H9 (cell line): ENCODE results near the gene GOLGA1. TPM values are rescaled to one million over a fixed set of nuclear protein-coding genes. Genes with fewer than 3 reads are reported as not detected.

Experiments used
- DNase-seq: peaks from one replicate; pipeline ENCODE4 v3.0.0-alpha.2; 2017
- H2AFZ ChIP-seq: one replicate; pipeline ENCODE4 v1.6.1; 2013; ENCODE audit warnings: mild to moderate bottlenecking, low read length, control low read depth, moderate library complexity
- H2AK5ac ChIP-seq: 2 replicates; pipeline ENCODE4 v1.6.1; 2013; ENCODE audit warnings: low read length, control low read depth, mixed read lengths; ENCODE audit not compliant: insufficient read length
- H2BK120ac ChIP-seq: one replicate; pipeline ENCODE4 v1.6.1; 2013; ENCODE audit warnings: low read depth, mild to moderate bottlenecking, low read length, control low read depth, inconsistent platforms; ENCODE audit not compliant: poor library complexity, severe bottlenecking
- H2BK12ac ChIP-seq: 2 replicates; pipeline ENCODE4 v1.6.1; 2013; ENCODE audit warnings: low read length, control low read depth, mixed read lengths, low read depth; ENCODE audit not compliant: insufficient read length
- H2BK15ac ChIP-seq: 2 replicates; pipeline ENCODE4 v1.6.1; 2013; ENCODE audit warnings: low read depth, low read length, control low read depth
- H2BK20ac ChIP-seq: one replicate; pipeline ENCODE4 v1.6.1; 2013; ENCODE audit warnings: low read depth, mild to moderate bottlenecking, low read length, control low read depth, inconsistent platforms; ENCODE audit not compliant: poor library complexity, severe bottlenecking
- H2BK5ac ChIP-seq: 2 replicates; pipeline ENCODE4 v1.6.1; 2013; ENCODE audit warnings: low read length, control low read depth, mixed read lengths; ENCODE audit not compliant: insufficient read length
- H3K14ac ChIP-seq: 2 replicates; pipeline ENCODE4 v1.6.1; 2013; ENCODE audit warnings: low read length, control low read depth; ENCODE audit not compliant: insufficient read depth
- H3K18ac ChIP-seq: 2 replicates; pipeline ENCODE4 v1.6.1; 2013; ENCODE audit warnings: low read depth, mild to moderate bottlenecking, mixed read lengths, low read length, control low read depth; ENCODE audit not compliant: insufficient read length
- H3K23ac ChIP-seq: 2 replicates; pipeline ENCODE4 v1.6.1; 2013; ENCODE audit warnings: low read length, control low read depth, mixed read lengths, low read depth; ENCODE audit not compliant: insufficient read length
- H3K23me2 ChIP-seq: 2 replicates; pipeline ENCODE4 v1.6.1; 2013; ENCODE audit warnings: low read depth, mild to moderate bottlenecking, mixed read lengths, low read length, control low read depth; ENCODE audit not compliant: insufficient read length, poor library complexity, severe bottlenecking
- H3K27ac ChIP-seq: 2 replicates; pipeline ENCODE4 v1.5.1; 2013; ENCODE audit warnings: low read length, control low read depth, mixed read lengths, low read depth; ENCODE audit not compliant: insufficient read length
- H3K27me3 ChIP-seq: 2 replicates; pipeline ENCODE4 v1.6.1; 2013; ENCODE audit warnings: low read length, control low read depth, inconsistent platforms; ENCODE audit not compliant: insufficient read depth
- H3K4ac ChIP-seq: 2 replicates; pipeline ENCODE4 v1.6.1; 2013; ENCODE audit warnings: low read depth, mild to moderate bottlenecking, control low read depth, inconsistent platforms, low read length, moderate library complexity
- H3K4me1 ChIP-seq: 2 replicates; pipeline ENCODE4 v1.6.1; 2013; ENCODE audit warnings: low read length, control low read depth, inconsistent platforms; ENCODE audit not compliant: insufficient read depth
- H3K4me2 ChIP-seq: 2 replicates; pipeline ENCODE4 v1.6.1; 2013; ENCODE audit warnings: low read length, control low read depth, mixed read lengths; ENCODE audit not compliant: insufficient read length, insufficient read depth
- H3K56ac ChIP-seq: 2 replicates; pipeline ENCODE4 v1.6.1; 2013; ENCODE audit warnings: low read depth, mild to moderate bottlenecking, mixed read lengths, low read length, control low read depth; ENCODE audit not compliant: insufficient read length
- H3K79me1 ChIP-seq: 2 replicates; pipeline ENCODE4 v1.6.1; 2013; ENCODE audit warnings: low read depth, mild to moderate bottlenecking, moderate library complexity, low read length, control low read depth, inconsistent platforms; ENCODE audit not compliant: insufficient read depth, poor library complexity, severe bottlenecking
- H3K79me2 ChIP-seq: 2 replicates; pipeline ENCODE4 v1.6.1; 2013; ENCODE audit warnings: low read length, control low read depth, inconsistent platforms; ENCODE audit not compliant: insufficient read depth
- H3K9ac ChIP-seq: 2 replicates; pipeline ENCODE4 v1.6.1; 2013; ENCODE audit warnings: low read length, control low read depth, mixed read lengths; ENCODE audit not compliant: insufficient read length; ENCODE audit errors: extremely low read depth
- H3K9me3 ChIP-seq: one replicate; pipeline ENCODE4 v1.6.1; 2013; ENCODE audit warnings: low read depth, low read length, inconsistent platforms; ENCODE audit not compliant: control insufficient read depth
- H3T11ph ChIP-seq: one replicate; pipeline ENCODE4 v1.6.1; 2013; ENCODE audit warnings: mild to moderate bottlenecking, low read length, control low read depth, inconsistent platforms
- H4K20me1 ChIP-seq: one replicate; pipeline ENCODE4 v1.6.1; 2013; ENCODE audit not compliant: control insufficient read depth, insufficient read length, insufficient read depth
- H4K5ac ChIP-seq: 2 replicates; pipeline ENCODE4 v1.6.1; 2013; ENCODE audit warnings: low read depth, mild to moderate bottlenecking, mixed read lengths, low read length, control low read depth; ENCODE audit not compliant: insufficient read length
- H4K8ac ChIP-seq: replicated peaks from 2 replicates; pipeline ENCODE4 v1.6.1; 2013; ENCODE audit warnings: low read length, control low read depth, mixed read lengths, low read depth; ENCODE audit not compliant: insufficient read length
- H4K91ac ChIP-seq: 2 replicates; pipeline ENCODE4 v1.6.1; 2013; ENCODE audit warnings: low read depth, mild to moderate bottlenecking, moderate library complexity, mixed read lengths, low read length, control low read depth; ENCODE audit not compliant: insufficient read length
- H3K27ac Mint-ChIP-seq, 3 experiments: 2 replicates in 2 of 3; 3 replicates in 1 of 3; pipeline ENCODE4 v1.8.0; 2020 to 2021; ENCODE audit warnings: mixed read lengths in 3 of 3, mild to moderate bottlenecking in 1 of 3, moderate library complexity in 1 of 3
- H3K27me3 Mint-ChIP-seq: 2 replicates; pipeline ENCODE4 v1.8.0; 2021; ENCODE audit warnings: low read depth, mild to moderate bottlenecking, moderate library complexity, mixed read lengths
- H3K36me3 Mint-ChIP-seq, 3 experiments: 2 replicates in 2 of 3; 3 replicates in 1 of 3; pipeline ENCODE4 v1.8.0; 2020 to 2021; ENCODE audit warnings: low read depth in 3 of 3, mixed read lengths in 3 of 3; ENCODE audit not compliant: insufficient read depth in 1 of 3
- H3K4me1 Mint-ChIP-seq, 2 experiments: 2 replicates each; pipeline ENCODE4 v1.8.0; 2020; ENCODE audit warnings: mixed read lengths in 2 of 2
- H3K4me3 Mint-ChIP-seq, 2 experiments: 2 replicates in 1 of 2; 3 replicates in 1 of 2; pipeline ENCODE4 v1.8.0; 2020 to 2021; ENCODE audit warnings: mild to moderate bottlenecking in 2 of 2, mixed read lengths in 2 of 2, moderate library complexity in 1 of 2
- H3K9me3 Mint-ChIP-seq, 2 experiments: 2 replicates in 1 of 2; 3 replicates in 1 of 2; pipeline ENCODE4 v1.8.0; 2020; ENCODE audit warnings: mild to moderate bottlenecking in 2 of 2, mixed read lengths in 2 of 2, moderate library complexity in 1 of 2
- WGBS: extraction: QIAGEN DNeasy Blood & Tissue Kit; methylation state at CpG from one replicate; pipeline ENCODE4 v1.1.7; 2013; ENCODE audit warnings: missing lambda C conversion rate, low lambda C conversion rate, mixed read lengths; ENCODE audit not compliant: insufficient read length; ENCODE audit errors: extremely low coverage; 5-methylcytosine and 5-hydroxymethylcytosine counted together
- total RNA-seq: library from RNA; stranded (reverse); gene quantifications from 2 replicates; pipeline ENCODE4 v1.2.1, GENCODE V29; 2021
- TF ChIP-seq, protein P1 (sequence below): fragments of 200-600 bp; sonication (generic); conservative IDR thresholded peaks from 3 replicates; pipeline ENCODE4 v1.8.0; 2021; ENCODE audit warnings: antibody characterized with exemption, mild to moderate bottlenecking

GOLGA1 gene
- total RNA-seq, 1 experiment from 2014 or later = 7.6 TPM

DNA sequence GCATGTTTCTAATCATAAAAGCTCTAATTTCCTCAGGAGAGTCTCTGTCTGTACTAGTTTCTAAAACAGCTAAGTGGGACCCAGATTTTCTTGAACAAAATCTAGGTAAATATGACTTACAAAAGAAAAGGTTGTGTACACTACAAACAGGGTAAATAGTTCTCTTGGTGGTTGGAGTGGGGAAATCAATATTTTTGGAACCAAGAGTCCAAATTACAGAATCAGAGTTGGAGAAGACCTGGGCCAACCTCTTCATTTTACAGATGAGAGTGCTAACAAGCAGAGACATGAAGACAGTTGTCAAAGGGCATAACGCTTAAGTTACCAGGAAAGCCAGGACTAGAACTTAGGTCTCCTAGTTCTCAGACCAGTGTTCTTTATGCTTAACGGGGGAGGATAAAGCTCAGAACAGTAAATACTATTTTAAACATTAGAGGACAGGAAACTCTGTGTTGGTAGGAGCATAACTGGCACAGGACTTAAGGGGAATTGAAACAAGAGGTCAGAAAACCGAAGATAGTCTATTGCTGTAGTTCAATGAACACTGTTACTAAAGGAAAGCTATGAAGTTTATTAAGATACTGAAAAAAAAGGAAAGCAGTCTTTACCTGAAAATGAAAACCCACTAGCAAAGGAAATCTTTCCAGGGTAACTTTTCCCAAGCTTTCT, 9.3 kb upstream of the GOLGA1 start:
- H3K4ac ChIP-seq = no peak overlapping the region
- no peak overlapping the region for H2BK120ac ChIP-seq
- H4K91ac ChIP-seq = no peak overlapping the region
- H2AFZ ChIP-seq = no peak overlapping the region
- H3K79me2 ChIP-seq = no peaks in the 10 kb centered on the region
- Mint-ChIP-seq H3K4me1 (no peaks in the 10 kb centered on the region), H3K9me3 (no peaks in the 10 kb centered on the region), H3K27ac (no peak overlapping the region), H3K36me3 (peaks cover 4 to 17% (median 9%) of the 10 kb centered on the region in 3 experiments; a peak in 5 of 7 replicates), H3K27me3 (no peaks in the 10 kb centered on the region), H3K4me3 (no peak overlapping the region)
- no peaks in the 10 kb centered on the region for H3K23me2 ChIP-seq
- DNase-seq = no peak
- no peaks in the 10 kb centered on the region for H3K27me3 ChIP-seq
- H3K23ac ChIP-seq = no peak overlapping the region
- H3K56ac ChIP-seq = no peak overlapping the region
- no peak overlapping the region for H3K4me2 ChIP-seq
- H3K14ac ChIP-seq = no peak overlapping the region
- H2BK5ac ChIP-seq = no peak overlapping the region
- H4K20me1 ChIP-seq = no peaks in the 10 kb centered on the region
- H2BK15ac ChIP-seq = no peak overlapping the region
- H2AK5ac ChIP-seq = no peak overlapping the region
- no CpG with 5 or more reads among the region's 3 CpGs for WGBS
- no peak overlapping the region for H3K9ac ChIP-seq
- H3T11ph ChIP-seq = no peak overlapping the region
- no peak overlapping the region for H4K8ac ChIP-seq
- no peaks in the 10 kb centered on the region for H3K79me1 ChIP-seq
- no peaks in the 10 kb centered on the region for H3K4me1 ChIP-seq
- no peak overlapping the region for H4K5ac ChIP-seq
- H2BK12ac ChIP-seq = no peak overlapping the region
- no peak overlapping the region for H3K18ac ChIP-seq
- H3K9me3 ChIP-seq = no peaks in the 10 kb centered on the region
- TF ChIP-seq, protein P1, sequence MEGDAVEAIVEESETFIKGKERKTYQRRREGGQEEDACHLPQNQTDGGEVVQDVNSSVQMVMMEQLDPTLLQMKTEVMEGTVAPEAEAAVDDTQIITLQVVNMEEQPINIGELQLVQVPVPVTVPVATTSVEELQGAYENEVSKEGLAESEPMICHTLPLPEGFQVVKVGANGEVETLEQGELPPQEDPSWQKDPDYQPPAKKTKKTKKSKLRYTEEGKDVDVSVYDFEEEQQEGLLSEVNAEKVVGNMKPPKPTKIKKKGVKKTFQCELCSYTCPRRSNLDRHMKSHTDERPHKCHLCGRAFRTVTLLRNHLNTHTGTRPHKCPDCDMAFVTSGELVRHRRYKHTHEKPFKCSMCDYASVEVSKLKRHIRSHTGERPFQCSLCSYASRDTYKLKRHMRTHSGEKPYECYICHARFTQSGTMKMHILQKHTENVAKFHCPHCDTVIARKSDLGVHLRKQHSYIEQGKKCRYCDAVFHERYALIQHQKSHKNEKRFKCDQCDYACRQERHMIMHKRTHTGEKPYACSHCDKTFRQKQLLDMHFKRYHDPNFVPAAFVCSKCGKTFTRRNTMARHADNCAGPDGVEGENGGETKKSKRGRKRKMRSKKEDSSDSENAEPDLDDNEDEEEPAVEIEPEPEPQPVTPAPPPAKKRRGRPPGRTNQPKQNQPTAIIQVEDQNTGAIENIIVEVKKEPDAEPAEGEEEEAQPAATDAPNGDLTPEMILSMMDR = no peak
- no peak overlapping the region for H3K27ac ChIP-seq
- no peak overlapping the region for H2BK20ac ChIP-seq
